Activated T-helper 1 cell treated with anti-CD3 and anti-CD28 coated beads, Interleukin-12 subunit alpha, Interleukin-12 subunit beta, Interleukin-2, Interleukin-4 antibody, amounts not matched to agents 30 ng/mL and 10 ng/mL and 1 ng/mL, durations not matched to agents 14 hours and 24 hours and 36 hours (primary cell): ENCODE measurements around the gene RGS3. TPM values are rescaled to one million over a fixed set of nuclear protein-coding genes. Genes with fewer than 3 reads are reported as not detected.

ENCODE experiments used
- DNase-seq: peaks from one replicate; pipeline ENCODE4 v3.0.0; 2021; ENCODE audit warnings: low spot score
- H3K27ac Mint-ChIP-seq: one replicate; pipeline ENCODE4 v1.8.0; 2021; ENCODE audit warnings: mild to moderate bottlenecking, mixed read lengths
- H3K27me3 Mint-ChIP-seq: one replicate; pipeline ENCODE4 v1.8.0; 2022; ENCODE audit warnings: mild to moderate bottlenecking, moderate library complexity, mixed read lengths; ENCODE audit not compliant: insufficient read depth
- H3K36me3 Mint-ChIP-seq: one replicate; pipeline ENCODE4 v1.8.0; 2021; ENCODE audit warnings: low read depth, mixed read lengths
- H3K4me1 Mint-ChIP-seq: one replicate; pipeline ENCODE4 v1.8.0; 2021; ENCODE audit warnings: low read depth, mixed read lengths
- H3K4me3 Mint-ChIP-seq: one replicate; pipeline ENCODE4 v1.8.0; 2021; ENCODE audit warnings: mild to moderate bottlenecking, moderate library complexity, mixed read lengths
- H3K9me3 Mint-ChIP-seq: one replicate; pipeline ENCODE4 v1.8.0; 2021; ENCODE audit warnings: mixed read lengths
- intact Hi-C: fragments of 100-400 bp; cut with micrococcal nuclease; formaldehyde crosslinking; loops from one replicate; pipeline ENCODE4 v1.15.1; 2024
- total RNA-seq: library from RNA; stranded (reverse); gene quantifications from 2 replicates; pipeline ENCODE4 v1.2.3, GENCODE V29; 2022

RGS3 gene
- total RNA-seq, 1 donor from 2014 or later, result 128 TPM

- Mint-ChIP-seq H3K4me1 (no peaks in the 10 kb centered on the region), H3K27me3 (no peaks in the 10 kb centered on the region), H3K36me3 (no peaks in the 10 kb centered on the region), H3K9me3 (no peaks in the 10 kb centered on the region), H3K4me3 (no peak overlapping the region), H3K27ac (peak overlapping the region; percentile 37)
- intact Hi-C loops, result loop anchor here (2.0 kb wide), 4 partner anchors 36 to 172 kb away; partner anchors contain the start of genes C9orf43, CDC26, POLE3 and PRPF4
- no peak for DNase-seq
These were observed 17.2 kb upstream of the RGS3 start for GRCh38 chr9:113446323-113446740.

- H3K27ac Mint-ChIP-seq, result no peak overlapping the region
- no peaks in the 10 kb centered on the region for H3K9me3 Mint-ChIP-seq
- intact Hi-C loops, result no loop called here
- no peaks in the 10 kb centered on the region for H3K36me3 Mint-ChIP-seq
- H3K4me1 Mint-ChIP-seq, result no peaks in the 10 kb centered on the region
- H3K4me3 Mint-ChIP-seq, result no peak overlapping the region
- peaks cover 6% of the 10 kb centered on the region for H3K27me3 Mint-ChIP-seq
- no peak for DNase-seq
These were observed 14.2 kb upstream of the RGS3 start for GRCh38 chr9:113449376-113449775.

- no peaks in the 10 kb centered on the region for H3K9me3 Mint-ChIP-seq
- H3K36me3 Mint-ChIP-seq, result no peaks in the 10 kb centered on the region
- H3K27me3 Mint-ChIP-seq, result peaks cover 6% of the 10 kb centered on the region
- intact Hi-C loops, result no loop called here
- H3K4me1 Mint-ChIP-seq, result peaks cover 10% of the 10 kb centered on the region
- H3K27ac Mint-ChIP-seq, result no peak overlapping the region
- no peak for DNase-seq
- no peak overlapping the region for H3K4me3 Mint-ChIP-seq
These were observed 11.4 kb upstream of the RGS3 start for GRCh38 chr9:113452113-113452605.

- Mint-ChIP-seq H3K27ac (no peak overlapping the region), H3K27me3 (peaks cover 6% of the 10 kb centered on the region), H3K9me3 (no peaks in the 10 kb centered on the region), H3K36me3 (no peaks in the 10 kb centered on the region), H3K4me1 (peaks cover 14% of the 10 kb centered on the region), H3K4me3 (no peak overlapping the region)
- DNase-seq, result no peak
- intact Hi-C loops, result no loop called here
These were observed 8.4 kb upstream of the RGS3 start for GRCh38 chr9:113454914-113455761.

- Mint-ChIP-seq H3K36me3 (no peaks in the 10 kb centered on the region), H3K27me3 (peaks cover 6% of the 10 kb centered on the region), H3K27ac (no peak overlapping the region), H3K9me3 (no peaks in the 10 kb centered on the region), H3K4me3 (no peak overlapping the region), H3K4me1 (peaks cover 14% of the 10 kb centered on the region)
- intact Hi-C loops, result no loop called here
- no peak for DNase-seq
These were observed 7.3 kb upstream of the RGS3 start for GRCh38 chr9:113456235-113456634.

- Mint-ChIP-seq H3K27me3 (no peaks in the 10 kb centered on the region), H3K9me3 (no peaks in the 10 kb centered on the region), H3K27ac (no peak overlapping the region), H3K4me3 (no peak overlapping the region), H3K4me1 (peaks cover 6% of the 10 kb centered on the region), H3K36me3 (no peaks in the 10 kb centered on the region)
- no peak for DNase-seq
- intact Hi-C loops, result no loop called here
These were observed 2.2 kb upstream of the RGS3 start for GRCh38 chr9:113461285-113461684.

GRCh38 chr9:113461943-113462342 lies 1.6 kb upstream of the RGS3 start:
- no peaks in the 10 kb centered on the region for H3K9me3 Mint-ChIP-seq
- intact Hi-C loops, result no loop called here

GRCh38 chr9:113462781-113463286 lies 693 bp upstream of the RGS3 start:
- DNase-seq, result no peak
- intact Hi-C loops, result no loop called here
- no peak overlapping the region for H3K4me3 Mint-ChIP-seq
- peaks cover 6% of the 10 kb centered on the region for H3K9me3 Mint-ChIP-seq
- H3K27ac Mint-ChIP-seq, result no peak overlapping the region
- H3K4me1 Mint-ChIP-seq, result no peaks in the 10 kb centered on the region
- H3K36me3 Mint-ChIP-seq, result no peaks in the 10 kb centered on the region
- no peaks in the 10 kb centered on the region for H3K27me3 Mint-ChIP-seq

More at GRCh38 chr9:113461943-113462342, 1.6 kb upstream of the RGS3 start:
- peaks cover 6% of the 10 kb centered on the region for H3K4me1 Mint-ChIP-seq
- no peaks in the 10 kb centered on the region for H3K27me3 Mint-ChIP-seq
- H3K4me3 Mint-ChIP-seq, result no peak overlapping the region
- no peak overlapping the region for H3K27ac Mint-ChIP-seq
- no peaks in the 10 kb centered on the region for H3K36me3 Mint-ChIP-seq
- DNase-seq, result no peak

GRCh38 chr9:113464286-113464660 lies 746 bp downstream of the RGS3 start:
- Mint-ChIP-seq H3K36me3 (no peaks in the 10 kb centered on the region), H3K4me3 (no peak overlapping the region), H3K4me1 (no peaks in the 10 kb centered on the region), H3K9me3 (peaks cover 11% of the 10 kb centered on the region), H3K27me3 (no peaks in the 10 kb centered on the region), H3K27ac (no peak overlapping the region)
- intact Hi-C loops, result no loop called here
- no peak for DNase-seq

GRCh38 chr9:113465599-113466140 lies 2.1 kb downstream of the RGS3 start:
- Mint-ChIP-seq H3K27ac (no peak overlapping the region), H3K9me3 (peaks cover 11% of the 10 kb centered on the region), H3K27me3 (no peaks in the 10 kb centered on the region), H3K4me3 (no peak overlapping the region), H3K4me1 (no peaks in the 10 kb centered on the region), H3K36me3 (no peaks in the 10 kb centered on the region)
- intact Hi-C loops, result no loop called here
- no peak for DNase-seq

GRCh38 chr9:113467183-113467582 lies 3.7 kb downstream of the RGS3 start:
- no peak overlapping the region for H3K27ac Mint-ChIP-seq
- no peaks in the 10 kb centered on the region for H3K27me3 Mint-ChIP-seq
- H3K4me3 Mint-ChIP-seq, result no peak overlapping the region
- H3K36me3 Mint-ChIP-seq, result no peaks in the 10 kb centered on the region
- peaks cover 11% of the 10 kb centered on the region for H3K9me3 Mint-ChIP-seq
- DNase-seq, result no peak
- intact Hi-C loops, result no loop called here
- no peaks in the 10 kb centered on the region for H3K4me1 Mint-ChIP-seq

GRCh38 chr9:113468716-113469448 lies 5.4 kb downstream of the RGS3 start:
- H3K4me3 Mint-ChIP-seq, result no peak overlapping the region
- H3K4me1 Mint-ChIP-seq, result no peaks in the 10 kb centered on the region
- H3K36me3 Mint-ChIP-seq, result no peaks in the 10 kb centered on the region
- DNase-seq, result no peak
- no peaks in the 10 kb centered on the region for H3K27me3 Mint-ChIP-seq
- intact Hi-C loops, result no loop called here
- peaks cover 11% of the 10 kb centered on the region for H3K9me3 Mint-ChIP-seq
- no peak overlapping the region for H3K27ac Mint-ChIP-seq

GRCh38 chr9:113471143-113471542 lies 7.6 kb downstream of the RGS3 start:
- Mint-ChIP-seq H3K27ac (no peak overlapping the region), H3K9me3 (peaks cover 11% of the 10 kb centered on the region)
- DNase-seq, result no peak

More at GRCh38 chr9:113471143-113471542, 7.6 kb downstream of the RGS3 start:
- Mint-ChIP-seq H3K4me3 (no peak overlapping the region), H3K27me3 (peaks cover 3% of the 10 kb centered on the region), H3K4me1 (no peaks in the 10 kb centered on the region), H3K36me3 (no peaks in the 10 kb centered on the region)
- intact Hi-C loops, result no loop called here
